Measurements from ENCODE around the gene CARS2.

The CARS2 gene

DNA sequence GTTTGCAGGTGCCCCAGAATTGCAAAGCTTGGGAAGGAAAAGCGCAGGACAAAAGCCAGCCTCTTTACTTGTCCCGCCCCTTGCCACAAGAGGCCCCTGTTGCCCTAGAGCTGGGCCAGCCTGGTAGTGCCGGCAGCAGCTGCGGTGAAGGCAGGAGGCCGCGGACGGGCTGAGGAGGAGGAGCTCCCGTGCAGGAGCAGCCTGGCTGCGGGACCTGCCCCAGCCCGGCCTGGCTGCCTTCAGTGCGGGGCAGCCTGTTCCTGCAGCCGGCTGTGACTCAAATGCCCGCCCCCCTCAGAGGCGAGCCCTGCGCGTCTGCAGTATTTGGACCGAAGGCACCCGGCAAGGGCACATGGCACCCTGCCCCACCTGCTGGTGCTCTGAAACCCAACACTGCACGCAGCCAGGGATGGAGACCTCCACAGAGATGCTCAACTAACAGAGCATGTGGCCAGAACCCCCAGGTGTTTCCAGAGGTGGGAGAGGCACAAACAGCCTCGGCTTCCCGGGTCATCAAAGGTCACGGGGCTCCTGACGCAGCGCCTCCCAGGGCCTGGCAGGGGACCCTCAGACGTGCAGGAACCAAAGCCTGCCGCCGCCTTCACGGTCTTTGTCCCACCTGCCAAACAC lies 60.9 kb downstream of the CARS2 start:
- Histone ChIP-seq H2AK5ac (ENCODE audit: low read length, severe bottlenecking) (no peak overlapping the region), H2BK15ac (ENCODE audit: low read depth, poor library complexity, severe bottlenecking) (no peak overlapping the region), H3K23ac (ENCODE audit: low read length in 2 of 2) (no peak overlapping the region), H3K14ac (ENCODE audit: low read length in 2 of 2) (no peak overlapping the region), H4K8ac (ENCODE audit: low read length) (no peak overlapping the region), H3K9ac (ENCODE audit: low read length) (no peak overlapping the region), H4K91ac (ENCODE audit: low read length) (no peak overlapping the region), H3K4me2 (ENCODE audit: low read length, poor library complexity, severe bottlenecking) (peak overlapping the region; percentile 43), H2BK120ac (ENCODE audit: low read depth, low read length) (no peak overlapping the region), H3K4me3 (ENCODE audit: insufficient read depth in 1 of 2, low read depth in 1 of 2, low read length in 2 of 2) (no peak overlapping the region), H3K4ac (ENCODE audit: low read depth in 1 of 2, low read length in 2 of 2) (no peak overlapping the region), H3K9me3 (ENCODE audit: control insufficient read depth, low read length) (no peaks in the 10 kb centered on the region), H2BK12ac (ENCODE audit: low read length in 2 of 2) (peak overlapping the region in 1 of 2 experiments; percentile 16), H3K79me1 (replicated peaks; ENCODE audit: low read length, poor library complexity, severe bottlenecking) (peaks cover 15% of the 10 kb centered on the region), H3K18ac (ENCODE audit: low read depth in 1 of 2, low read length in 2 of 2) (no peak overlapping the region), H3K27ac (ENCODE audit: low read length, poor library complexity, severe bottlenecking) (no peak overlapping the region), H2AFZ (ENCODE audit: low read depth, low read length) (peak overlapping the region; percentile 18), H3K4me1 (ENCODE audit: control insufficient read depth, insufficient read depth, low read depth, low read length) (peaks cover 31% of the 10 kb centered on the region), H3K36me3 (ENCODE audit: control insufficient read depth in 1 of 2, insufficient read depth in 2 of 2, low read depth in 1 of 2, low read length in 2 of 2) (peaks cover 60 to 89% of the 10 kb centered on the region in 2 experiments), H3K27me3 (ENCODE audit: control insufficient read depth in 1 of 2, insufficient read depth in 1 of 2, low read length in 2 of 2) (no peaks in the 10 kb centered on the region), H2BK5ac (ENCODE audit: low read depth, low read length, poor library complexity, severe bottlenecking) (no peak overlapping the region)
- WGBS, result 50% methylated on average over 28 of the region's 28 CpGs
- peak; percentile 75 for DNase-seq

DNA sequence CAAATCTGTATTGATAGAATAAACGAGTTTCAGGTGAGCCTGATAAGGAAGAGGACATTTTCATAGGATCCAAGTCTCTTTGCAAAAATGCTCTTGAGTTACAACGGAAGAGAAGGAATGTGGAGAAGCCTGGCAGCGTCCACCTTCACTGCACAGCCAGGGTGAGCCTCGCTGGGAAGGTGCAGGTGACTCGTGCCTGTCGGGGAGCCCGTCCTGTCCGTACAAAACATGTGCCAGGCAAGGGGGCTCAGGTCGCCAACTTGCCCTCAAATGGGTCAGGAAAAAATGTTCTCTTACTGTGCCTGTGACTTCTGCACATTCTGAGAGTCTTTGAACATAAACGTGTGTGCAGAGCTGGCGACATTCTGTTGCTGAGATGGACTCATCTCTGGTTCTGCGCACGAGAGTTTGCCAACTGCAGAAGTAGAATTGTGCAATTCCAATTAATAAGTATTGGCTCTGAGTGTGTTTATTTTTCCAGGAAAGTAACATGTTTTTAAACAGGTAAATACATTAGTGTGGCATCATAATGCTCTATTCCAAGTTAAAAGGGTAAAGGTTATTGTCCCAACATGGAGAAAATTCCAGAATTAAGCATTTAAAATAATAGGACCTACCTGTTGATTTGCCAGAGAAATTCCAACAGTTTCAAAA lies 62.0 kb downstream of the CARS2 start:
- no peak overlapping the region for H4K8ac ChIP-seq (ENCODE audit: low read length)
- no peak overlapping the region for H2BK5ac ChIP-seq (ENCODE audit: low read depth, low read length, poor library complexity, severe bottlenecking)
- DNase-seq, result no peak
- H3K18ac ChIP-seq (ENCODE audit: low read depth in 1 of 2, low read length in 2 of 2), result no peak overlapping the region
- H3K9me3 ChIP-seq (ENCODE audit: control insufficient read depth, low read length), result no peaks in the 10 kb centered on the region
- no peak overlapping the region for H2BK12ac ChIP-seq (ENCODE audit: low read length in 2 of 2)
- H3K27ac ChIP-seq (ENCODE audit: low read length, poor library complexity, severe bottlenecking), result no peak overlapping the region
- H2BK15ac ChIP-seq (ENCODE audit: low read depth, poor library complexity, severe bottlenecking), result no peak overlapping the region
- peaks cover 18% of the 10 kb centered on the region for H3K79me1 ChIP-seq (replicated peaks; ENCODE audit: low read length, poor library complexity, severe bottlenecking)
- H3K9ac ChIP-seq (ENCODE audit: low read length), result no peak overlapping the region
- no peak overlapping the region for H2AK5ac ChIP-seq (ENCODE audit: low read length, severe bottlenecking)
- peak overlapping the region in 1 of 2 experiments; percentile 55 for H3K14ac ChIP-seq (ENCODE audit: low read length in 2 of 2)
- H3K36me3 ChIP-seq (ENCODE audit: control insufficient read depth in 1 of 2, insufficient read depth in 2 of 2, low read depth in 1 of 2, low read length in 2 of 2), result peaks cover 59 to 91% of the 10 kb centered on the region in 2 experiments
- no peak overlapping the region for H2BK120ac ChIP-seq (ENCODE audit: low read depth, low read length)
- H3K27me3 ChIP-seq (ENCODE audit: control insufficient read depth in 1 of 2, insufficient read depth in 1 of 2, low read length in 2 of 2), result no peaks in the 10 kb centered on the region
- 92% methylated on average over 13 of the region's 13 CpGs for WGBS
- H3K4me3 ChIP-seq (ENCODE audit: insufficient read depth in 1 of 2, low read depth in 1 of 2, low read length in 2 of 2), result no peak overlapping the region
- no peak overlapping the region for H3K4ac ChIP-seq (ENCODE audit: low read depth in 1 of 2, low read length in 2 of 2)
- no peak overlapping the region for H4K91ac ChIP-seq (ENCODE audit: low read length)
- no peak overlapping the region for H3K4me2 ChIP-seq (ENCODE audit: low read length, poor library complexity, severe bottlenecking)
- H2AFZ ChIP-seq (ENCODE audit: low read depth, low read length), result no peak overlapping the region
- H3K23ac ChIP-seq (ENCODE audit: low read length in 2 of 2), result no peak overlapping the region
- peaks cover 31% of the 10 kb centered on the region for H3K4me1 ChIP-seq (ENCODE audit: control insufficient read depth, insufficient read depth, low read depth, low read length)

DNA sequence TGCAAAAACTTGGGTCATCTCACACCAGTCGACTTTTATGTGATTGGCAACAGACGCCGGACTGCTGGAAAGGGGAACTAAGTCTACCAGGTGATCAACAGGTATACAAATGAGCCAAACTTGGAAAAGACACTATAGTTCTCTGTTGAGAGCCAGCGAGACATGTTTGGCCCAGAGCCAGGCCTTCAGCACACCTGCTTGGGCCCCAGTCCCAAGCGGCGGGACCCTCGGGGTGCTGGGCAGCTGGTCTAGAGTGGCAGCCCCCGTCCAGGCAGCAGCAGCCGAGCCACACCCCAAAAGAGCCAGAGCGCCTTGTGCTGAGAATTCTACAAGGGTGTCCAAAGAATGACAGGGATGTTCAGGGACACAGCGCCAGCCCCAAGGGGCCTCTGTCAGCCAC lies 62.6 kb downstream of the CARS2 start:
- Histone ChIP-seq H2AFZ (ENCODE audit: low read depth, low read length) (no peak overlapping the region), H3K9ac (ENCODE audit: low read length) (no peak overlapping the region), H2AK5ac (ENCODE audit: low read length, severe bottlenecking) (no peak overlapping the region), H3K9me3 (ENCODE audit: control insufficient read depth, low read length) (no peaks in the 10 kb centered on the region), H3K4me3 (ENCODE audit: insufficient read depth in 1 of 2, low read depth in 1 of 2, low read length in 2 of 2) (no peak overlapping the region), H3K4ac (ENCODE audit: low read depth in 1 of 2, low read length in 2 of 2) (no peak overlapping the region), H2BK12ac (ENCODE audit: low read length in 2 of 2) (no peak overlapping the region), H2BK5ac (ENCODE audit: low read depth, low read length, poor library complexity, severe bottlenecking) (no peak overlapping the region), H3K4me1 (ENCODE audit: control insufficient read depth, insufficient read depth, low read depth, low read length) (peaks cover 31% of the 10 kb centered on the region), H3K14ac (ENCODE audit: low read length in 2 of 2) (no peak overlapping the region), H2BK15ac (ENCODE audit: low read depth, poor library complexity, severe bottlenecking) (no peak overlapping the region), H4K8ac (ENCODE audit: low read length) (no peak overlapping the region), H2BK120ac (ENCODE audit: low read depth, low read length) (no peak overlapping the region), H3K79me1 (replicated peaks; ENCODE audit: low read length, poor library complexity, severe bottlenecking) (peaks cover 19% of the 10 kb centered on the region), H3K23ac (ENCODE audit: low read length in 2 of 2) (no peak overlapping the region), H3K18ac (ENCODE audit: low read depth in 1 of 2, low read length in 2 of 2) (no peak overlapping the region), H3K4me2 (ENCODE audit: low read length, poor library complexity, severe bottlenecking) (no peak overlapping the region), H3K27ac (ENCODE audit: low read length, poor library complexity, severe bottlenecking) (no peak overlapping the region), H4K91ac (ENCODE audit: low read length) (no peak overlapping the region), H3K27me3 (ENCODE audit: control insufficient read depth in 1 of 2, insufficient read depth in 1 of 2, low read length in 2 of 2) (no peaks in the 10 kb centered on the region), H3K36me3 (ENCODE audit: control insufficient read depth in 1 of 2, insufficient read depth in 2 of 2, low read depth in 1 of 2, low read length in 2 of 2) (peaks cover 62 to 91% of the 10 kb centered on the region in 2 experiments)
- DNase-seq, result no peak
- WGBS, result 96% methylated on average over 11 of the region's 11 CpGs

DNA sequence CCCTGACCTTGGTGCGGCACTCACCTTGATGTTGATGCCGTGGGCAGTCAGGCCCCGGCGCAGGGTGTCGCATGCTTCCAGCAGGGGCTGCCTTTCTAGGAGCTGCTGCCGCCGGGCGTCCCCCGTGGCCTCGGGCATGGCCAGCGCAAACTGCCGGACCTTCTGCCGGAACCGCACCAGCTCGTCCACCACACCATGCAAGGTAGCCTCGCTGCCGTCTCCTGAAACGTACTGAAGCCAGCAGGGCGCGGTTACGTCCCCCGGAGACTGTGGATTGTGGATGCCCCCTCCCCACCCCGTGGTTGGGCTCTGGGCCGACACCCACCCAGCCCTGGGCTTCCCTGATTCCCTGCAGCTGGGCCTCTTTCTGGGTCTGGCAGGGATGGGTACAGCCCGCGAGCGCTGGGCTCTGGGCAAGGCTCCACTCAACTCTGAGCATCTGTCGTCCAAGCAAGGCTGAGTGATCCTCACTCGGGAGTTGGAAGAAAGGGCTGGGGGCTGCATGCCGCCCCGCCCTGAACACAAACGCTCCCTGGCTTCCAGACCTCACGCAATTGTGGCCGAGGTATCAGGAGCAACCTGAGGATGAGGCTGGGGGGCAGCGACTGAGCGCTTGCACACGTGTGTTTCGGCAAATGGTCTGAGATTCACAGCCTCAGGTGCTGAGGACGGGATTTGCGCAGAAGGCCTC lies 63.5 kb downstream of the CARS2 start:
- Histone ChIP-seq H2BK12ac (ENCODE audit: low read length in 2 of 2) (no peak overlapping the region), H4K8ac (ENCODE audit: low read length) (no peak overlapping the region), H2AK5ac (ENCODE audit: low read length, severe bottlenecking) (no peak overlapping the region), H4K91ac (ENCODE audit: low read length) (no peak overlapping the region), H3K27me3 (ENCODE audit: control insufficient read depth in 1 of 2, insufficient read depth in 1 of 2, low read length in 2 of 2) (no peaks in the 10 kb centered on the region), H3K4me3 (ENCODE audit: insufficient read depth in 1 of 2, low read depth in 1 of 2, low read length in 2 of 2) (no peak overlapping the region), H2BK15ac (ENCODE audit: low read depth, poor library complexity, severe bottlenecking) (no peak overlapping the region), H3K9ac (ENCODE audit: low read length) (no peak overlapping the region), H3K4ac (ENCODE audit: low read depth in 1 of 2, low read length in 2 of 2) (no peak overlapping the region), H3K79me1 (replicated peaks; ENCODE audit: low read length, poor library complexity, severe bottlenecking) (peaks cover 27% of the 10 kb centered on the region), H3K4me2 (ENCODE audit: low read length, poor library complexity, severe bottlenecking) (no peak overlapping the region), H2AFZ (ENCODE audit: low read depth, low read length) (no peak overlapping the region), H3K14ac (ENCODE audit: low read length in 2 of 2) (no peak overlapping the region), H3K23ac (ENCODE audit: low read length in 2 of 2) (no peak overlapping the region), H3K18ac (ENCODE audit: low read depth in 1 of 2, low read length in 2 of 2) (no peak overlapping the region), H3K27ac (ENCODE audit: low read length, poor library complexity, severe bottlenecking) (no peak overlapping the region), H2BK120ac (ENCODE audit: low read depth, low read length) (no peak overlapping the region), H2BK5ac (ENCODE audit: low read depth, low read length, poor library complexity, severe bottlenecking) (no peak overlapping the region), H3K4me1 (ENCODE audit: control insufficient read depth, insufficient read depth, low read depth, low read length) (peaks cover 31% of the 10 kb centered on the region), H3K36me3 (ENCODE audit: control insufficient read depth in 1 of 2, insufficient read depth in 2 of 2, low read depth in 1 of 2, low read length in 2 of 2) (peaks cover 70 to 92% of the 10 kb centered on the region in 2 experiments), H3K9me3 (ENCODE audit: control insufficient read depth, low read length) (no peaks in the 10 kb centered on the region)
- no peak for DNase-seq
- 97% methylated on average over 39 of the region's 40 CpGs for WGBS
